IMR-90 (cell line): ENCODE results near the gene PLAAT3.

Source experiments
- BHLHE40 ChIP-seq: fragments of 150-350 bp; IDR thresholded peaks from 2 replicates; pipeline ENCODE4 v1.6.1; 2016; ENCODE audit warnings: mild to moderate bottlenecking, low read depth, low read length
- CEBPB ChIP-seq: IDR thresholded peaks from 2 replicates; pipeline ENCODE4 v1.6.1; 2012; ENCODE audit warnings: low read depth, low read length, improper control_type of control experiment
- CTCF ChIP-seq: conservative IDR thresholded peaks from 2 replicates; pipeline ENCODE4 v1.5.1; 2012; ENCODE audit warnings: mild to moderate bottlenecking, low read depth, low read length, improper control_type of control experiment
- FOS ChIP-seq: fragments of 150-350 bp; IDR thresholded peaks from 2 replicates; pipeline ENCODE4 v1.6.1; 2016; ENCODE audit warnings: low read depth, low read length
- MAFK ChIP-seq: IDR thresholded peaks from 2 replicates; pipeline ENCODE4 v1.6.1; 2012; ENCODE audit warnings: low read depth, low read length, improper control_type of control experiment
- MXI1 ChIP-seq: IDR thresholded peaks from 2 replicates; pipeline ENCODE4 v1.6.1; 2012; ENCODE audit warnings: low read depth, mild to moderate bottlenecking, low read length, moderate library complexity, borderline replicate concordance
- POLR2A ChIP-seq: IDR thresholded peaks from 2 replicates; pipeline ENCODE4 v1.6.1; 2012; ENCODE audit warnings: mild to moderate bottlenecking, low read depth, low read length
- RAD21 ChIP-seq: IDR thresholded peaks from 2 replicates; pipeline ENCODE4 v1.6.1; 2012; ENCODE audit warnings: low read length, improper control_type of control experiment
- RFX5 ChIP-seq: IDR thresholded peaks from 2 replicates; pipeline ENCODE4 v1.8.0; 2012; ENCODE audit warnings: low read depth, mild to moderate bottlenecking, low read length, moderate library complexity
- USF2 ChIP-seq: fragments of 150-350 bp; IDR thresholded peaks from 2 replicates; pipeline ENCODE4 v1.6.1; 2017; ENCODE audit warnings: mild to moderate bottlenecking, antibody characterized with exemption, low read length, low read depth

- TF ChIP-seq CEBPB: no peak
- no peak for TF ChIP-seq MXI1
- no peak for TF ChIP-seq POLR2A
- peak; percentile 79 for TF ChIP-seq RAD21
- TF ChIP-seq CTCF: peak; percentile 67
- no peak for TF ChIP-seq FOS
- no peak for TF ChIP-seq USF2
- no peak for TF ChIP-seq BHLHE40
- TF ChIP-seq RFX5: no peak
- TF ChIP-seq MAFK: no peak
Observed at GRCh38 chr11:63592975-63593395, 21.2 kb downstream of the PLAAT3 start.
